NB4 (cell line): ENCODE measurements around the gene CDH26.

Source experiments
- DNase-seq: peaks from one replicate; pipeline ENCODE4 v3.0.0; 2010; ENCODE audit warnings: low read depth
- H3K4me3 ChIP-seq: one replicate; pipeline ENCODE4 v1.5.1; 2011; ENCODE audit warnings: mild to moderate bottlenecking, low read depth, low read length, moderate library complexity
- MYC ChIP-seq: IDR thresholded peaks from 2 replicates; pipeline ENCODE4 v1.6.1; 2011; ENCODE audit warnings: low read depth, low read length
- POLR2A ChIP-seq: IDR thresholded peaks from 2 replicates; pipeline ENCODE4 v1.6.1; 2011; ENCODE audit warnings: mild to moderate bottlenecking; ENCODE audit not compliant: insufficient read length; ENCODE audit errors: extremely low read depth
- TF ChIP-seq, protein P1 (sequence below): IDR thresholded peaks from one replicate; pipeline ENCODE4 v1.5.1; 2012; ENCODE audit warnings: low read depth, low read length
- TF ChIP-seq, protein P2 (sequence below): IDR thresholded peaks from 2 replicates; pipeline ENCODE4 v1.6.1; 2011; ENCODE audit warnings: low read depth, low read length

The CDH26 gene

DNA sequence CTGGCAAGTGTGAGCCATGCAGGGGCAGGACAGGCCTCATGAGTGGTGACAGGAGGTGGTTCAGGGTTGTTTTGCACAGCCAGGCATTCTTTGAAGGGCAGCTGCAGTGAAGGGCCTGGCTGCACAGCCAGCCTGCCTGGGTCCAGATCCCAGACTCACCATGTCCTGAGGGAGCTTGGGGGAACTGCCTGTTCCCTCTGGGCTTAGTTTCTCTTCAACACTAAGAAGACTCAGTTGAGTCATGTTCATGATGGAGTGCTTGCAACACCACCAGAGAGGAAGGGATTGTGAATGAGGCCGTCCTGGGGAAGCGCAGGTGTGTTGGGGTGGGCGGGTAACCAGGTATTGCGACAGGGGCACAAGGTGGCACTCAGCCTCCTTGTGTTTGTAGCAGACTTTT lies 102.4 kb downstream of the CDH26 start:
- TF ChIP-seq MYC (no peak), POLR2A (no peak)
- TF ChIP-seq, protein P1, sequence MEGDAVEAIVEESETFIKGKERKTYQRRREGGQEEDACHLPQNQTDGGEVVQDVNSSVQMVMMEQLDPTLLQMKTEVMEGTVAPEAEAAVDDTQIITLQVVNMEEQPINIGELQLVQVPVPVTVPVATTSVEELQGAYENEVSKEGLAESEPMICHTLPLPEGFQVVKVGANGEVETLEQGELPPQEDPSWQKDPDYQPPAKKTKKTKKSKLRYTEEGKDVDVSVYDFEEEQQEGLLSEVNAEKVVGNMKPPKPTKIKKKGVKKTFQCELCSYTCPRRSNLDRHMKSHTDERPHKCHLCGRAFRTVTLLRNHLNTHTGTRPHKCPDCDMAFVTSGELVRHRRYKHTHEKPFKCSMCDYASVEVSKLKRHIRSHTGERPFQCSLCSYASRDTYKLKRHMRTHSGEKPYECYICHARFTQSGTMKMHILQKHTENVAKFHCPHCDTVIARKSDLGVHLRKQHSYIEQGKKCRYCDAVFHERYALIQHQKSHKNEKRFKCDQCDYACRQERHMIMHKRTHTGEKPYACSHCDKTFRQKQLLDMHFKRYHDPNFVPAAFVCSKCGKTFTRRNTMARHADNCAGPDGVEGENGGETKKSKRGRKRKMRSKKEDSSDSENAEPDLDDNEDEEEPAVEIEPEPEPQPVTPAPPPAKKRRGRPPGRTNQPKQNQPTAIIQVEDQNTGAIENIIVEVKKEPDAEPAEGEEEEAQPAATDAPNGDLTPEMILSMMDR: no peak
- TF ChIP-seq, protein P2, sequence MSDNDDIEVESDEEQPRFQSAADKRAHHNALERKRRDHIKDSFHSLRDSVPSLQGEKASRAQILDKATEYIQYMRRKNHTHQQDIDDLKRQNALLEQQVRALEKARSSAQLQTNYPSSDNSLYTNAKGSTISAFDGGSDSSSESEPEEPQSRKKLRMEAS: no peak
- H3K4me3 ChIP-seq: peak overlapping the region; percentile 80
- DNase-seq: peak; percentile 82

DNA sequence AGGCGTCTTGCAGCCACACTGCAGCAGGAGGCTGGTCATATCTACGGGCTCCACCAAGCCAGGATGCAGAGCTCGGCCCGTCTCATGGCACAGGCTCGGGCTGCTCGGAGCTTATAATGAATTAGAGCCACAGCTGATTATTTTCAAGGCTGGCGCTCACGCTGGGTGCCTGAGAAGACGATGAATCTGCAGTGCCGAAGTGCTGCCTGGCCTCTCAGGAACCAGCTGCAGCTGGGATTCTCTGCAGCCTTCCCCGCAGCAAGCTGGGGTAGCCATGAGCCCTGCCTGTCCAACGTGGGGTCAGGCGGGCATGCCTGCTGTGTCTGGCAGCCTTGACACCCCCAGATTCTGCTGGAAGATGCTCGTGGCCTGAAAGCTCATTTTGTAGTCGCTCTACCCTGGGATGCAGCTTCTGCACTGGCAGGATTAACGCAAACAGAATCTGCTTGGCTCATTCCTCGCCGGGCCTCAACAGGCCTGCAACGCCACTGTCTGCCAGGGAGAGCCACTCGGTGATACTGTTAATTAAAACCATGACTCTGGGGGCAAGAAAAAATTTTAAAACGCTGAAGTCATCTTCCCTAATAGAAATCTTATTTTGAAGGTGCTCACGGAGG lies 104.3 kb downstream of the CDH26 start:
- no peak for DNase-seq
- TF ChIP-seq MYC (no peak), POLR2A (no peak)
- TF ChIP-seq, protein P1: no peak
- TF ChIP-seq, protein P2: no peak
- no peak overlapping the region for H3K4me3 ChIP-seq

DNA sequence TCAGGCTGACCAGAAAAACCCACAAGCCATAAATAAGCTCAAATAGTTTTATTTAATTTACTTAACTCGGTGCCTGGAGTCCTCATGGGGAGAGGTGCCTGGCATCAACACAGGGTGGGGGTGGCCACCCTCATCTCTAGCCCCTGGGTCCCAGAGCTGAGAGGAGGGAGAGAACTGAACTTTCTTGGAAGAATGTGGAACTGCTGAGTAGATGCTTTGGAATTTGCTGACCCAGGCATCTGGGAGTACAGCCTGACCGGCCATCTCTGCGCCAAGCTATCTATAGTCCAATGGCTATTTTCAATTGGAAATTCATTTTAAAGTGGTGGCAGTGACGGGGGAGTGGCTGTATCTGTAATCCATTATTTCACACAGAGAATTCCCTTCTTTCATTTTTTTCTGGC lies 104.8 kb downstream of the CDH26 start:
- TF ChIP-seq, protein P1: no peak
- TF ChIP-seq MYC (no peak), POLR2A (no peak)
- TF ChIP-seq, protein P2: no peak
- no peak for DNase-seq
- H3K4me3 ChIP-seq: no peak overlapping the region

DNA sequence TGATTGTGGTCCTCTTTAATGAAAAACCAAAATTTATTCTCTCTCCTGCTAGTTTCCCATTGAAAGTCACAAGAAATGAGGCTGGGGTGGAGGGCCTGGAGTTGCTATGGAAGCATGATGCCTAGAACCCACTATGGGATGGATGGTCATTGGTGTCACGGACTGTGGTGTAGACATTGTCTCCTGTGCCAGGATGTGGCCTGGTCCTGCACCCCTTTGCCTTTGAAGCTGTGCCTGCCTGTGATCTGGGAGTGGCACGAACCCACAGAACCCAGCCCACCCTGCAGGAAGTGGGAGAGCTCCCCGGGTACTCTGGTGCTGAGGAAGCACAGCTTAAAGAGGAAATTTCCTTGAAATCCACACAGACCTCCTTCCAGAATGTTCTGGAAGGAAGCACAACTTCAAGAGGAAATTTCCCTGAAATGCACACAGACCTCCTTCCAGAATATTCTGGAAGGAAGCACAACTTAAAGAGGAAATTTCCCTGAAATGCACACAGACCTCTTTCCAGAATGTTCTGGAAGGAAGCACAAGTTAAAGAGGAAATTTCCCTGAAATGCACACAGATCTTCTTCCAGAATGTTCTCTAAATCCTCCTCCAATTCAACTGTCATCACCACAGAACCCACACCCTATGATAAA lies 105.6 kb downstream of the CDH26 start:
- no peak for DNase-seq
- no peak for TF ChIP-seq MYC
- TF ChIP-seq, protein P2: no peak
- no peak for TF ChIP-seq POLR2A
- TF ChIP-seq, protein P1: no peak

More for the DNA sequence above, 105.6 kb downstream of the CDH26 start:
- H3K4me3 ChIP-seq: no peak overlapping the region
